ENCODE measurements around the gene UBC. TPM values are rescaled to one million over a fixed set of nuclear protein-coding genes. Genes with fewer than 3 reads are reported as not detected.
A peak's percentile ranks its signal among the peaks of the same experiment; 100 is the strongest.
"Not testable (repeated sequence)": the region's sequence is repeated elsewhere in the genome, so short reads cannot be mapped to it uniquely, and the experiment has no call there.

The UBC gene
- total and polyA plus RNA-seq, 11 donors, result 811 to 2,185 (median 1,239) TPM

GRCh38 chr12:124920353-124920935 lies 6.0 kb upstream of the UBC start:
- peak overlapping the region; percentile 4 to 100 (median 100) for H3K27ac ChIP-seq
- no peaks in the 10 kb centered on the region for H3K27me3 ChIP-seq
- WGBS, 4 donors, result 80 to 89% (median 82%) methylated on average over 4 of the region's 4 CpGs
- H3K36me3 ChIP-seq, result no peaks in the 10 kb centered on the region
- DNase-seq, result no peak
- TF ChIP-seq CTCF (IDR thresholded peaks at IDR 0.05), result no peak
- TF ChIP-seq POLR2A (IDR thresholded peaks at IDR 0.05), result no peak
- peaks cover 0 to 66% (median 45%) of the 10 kb centered on the region in 12 donors for H3K4me1 ChIP-seq
- H3K4me3 ChIP-seq, result peak overlapping the region in 1 of 12 donors; percentile 30
- intact Hi-C loops (cut with DNase I), result no loop called here
- no peak for ATAC-seq
- no peaks in the 10 kb centered on the region for H3K9me3 ChIP-seq

GRCh38 chr12:124919521-124920352 lies 5.3 kb upstream of the UBC start:
- no peak for ATAC-seq
- Histone ChIP-seq H3K27ac (peak overlapping the region; percentile 27 to 100 (median 100)), H3K4me3 (peak overlapping the region in 1 of 12 donors; percentile 31), H3K36me3 (no peaks in the 10 kb centered on the region), H3K9me3 (no peaks in the 10 kb centered on the region), H3K4me1 (peaks cover 0 to 69% (median 45%) of the 10 kb centered on the region in 12 donors), H3K27me3 (no peaks in the 10 kb centered on the region)
- 70 to 81% (median 75%) methylated on average over 17 of the region's 17 CpGs for whole genome bisulfite sequencing, 4 donors
- DNase-seq, result no peak
- TF ChIP-seq CTCF (IDR thresholded peaks at IDR 0.05), result no peak
- no peak for TF ChIP-seq POLR2A (IDR thresholded peaks at IDR 0.05)
- intact Hi-C loops (cut with DNase I), result loop anchor here in 1 of 10 donors (10.0 kb wide), 1 partner anchor 405 kb away; no protein-coding TSS in a partner anchor

- Histone ChIP-seq H3K4me1 (peaks cover 0 to 70% (median 46%) of the 10 kb centered on the region in 12 donors), H3K27ac (peak overlapping the region; percentile 99 to 100 (median 100)), H3K4me3 (peak overlapping the region in 6 of 12 donors; percentile 29 to 96 (median 52))
- intact Hi-C loops (cut with DNase I), result loop anchor here in 1 of 10 donors (10.0 kb wide), 1 partner anchor 404 kb away; no protein-coding TSS in a partner anchor
- ATAC-seq, DNase-seq, H3K36me3 ChIP-seq, H3K9me3 ChIP-seq, H3K27me3 ChIP-seq: not testable (repeated sequence)
- 80 to 82% (median 82%) methylated on average over 3 of the region's 3 CpGs for WGBS, 4 donors
These were observed 4.2 kb upstream of the UBC start for GRCh38 chr12:124918622-124918988.

- H3K9me3 ChIP-seq, result no peaks in the 10 kb centered on the region
- H3K27me3 ChIP-seq, result no peaks in the 10 kb centered on the region
- ATAC-seq (no peak), DNase-seq (no peak)
- H3K27ac ChIP-seq, result peak overlapping the region; percentile 99 to 100 (median 100)
- H3K4me3 ChIP-seq, result peak overlapping the region in 11 of 12 donors; percentile 22 to 97 (median 42)
- WGBS, 4 donors, result 39 to 46% (median 44%) methylated on average over 11 to 12 of the region's 12 CpGs
- peaks cover 0 to 73% (median 49%) of the 10 kb centered on the region in 12 donors for H3K4me1 ChIP-seq
- peaks cover 0 to 12% (median 7%) of the 10 kb centered on the region in 9 donors for H3K36me3 ChIP-seq
- intact Hi-C loops (cut with DNase I), result loop anchor here in 2 of 10 donors (1.0 to 10.0 kb wide), 2 partner anchors 22 to 403 kb away; no protein-coding TSS in a partner anchor
- TF ChIP-seq CTCF (IDR thresholded peaks at IDR 0.05), result no peak
- TF ChIP-seq POLR2A (IDR thresholded peaks at IDR 0.05), result peak in 1 of 2 donors; percentile 14
These were observed 3.6 kb upstream of the UBC start for GRCh38 chr12:124917841-124918621.
